ENCODE measurements around the gene PTRHD1.

GRCh38 chr2:24743924-24744323 lies 49.3 kb downstream of the PTRHD1 start:
- TF ChIP-seq, protein P1, sequence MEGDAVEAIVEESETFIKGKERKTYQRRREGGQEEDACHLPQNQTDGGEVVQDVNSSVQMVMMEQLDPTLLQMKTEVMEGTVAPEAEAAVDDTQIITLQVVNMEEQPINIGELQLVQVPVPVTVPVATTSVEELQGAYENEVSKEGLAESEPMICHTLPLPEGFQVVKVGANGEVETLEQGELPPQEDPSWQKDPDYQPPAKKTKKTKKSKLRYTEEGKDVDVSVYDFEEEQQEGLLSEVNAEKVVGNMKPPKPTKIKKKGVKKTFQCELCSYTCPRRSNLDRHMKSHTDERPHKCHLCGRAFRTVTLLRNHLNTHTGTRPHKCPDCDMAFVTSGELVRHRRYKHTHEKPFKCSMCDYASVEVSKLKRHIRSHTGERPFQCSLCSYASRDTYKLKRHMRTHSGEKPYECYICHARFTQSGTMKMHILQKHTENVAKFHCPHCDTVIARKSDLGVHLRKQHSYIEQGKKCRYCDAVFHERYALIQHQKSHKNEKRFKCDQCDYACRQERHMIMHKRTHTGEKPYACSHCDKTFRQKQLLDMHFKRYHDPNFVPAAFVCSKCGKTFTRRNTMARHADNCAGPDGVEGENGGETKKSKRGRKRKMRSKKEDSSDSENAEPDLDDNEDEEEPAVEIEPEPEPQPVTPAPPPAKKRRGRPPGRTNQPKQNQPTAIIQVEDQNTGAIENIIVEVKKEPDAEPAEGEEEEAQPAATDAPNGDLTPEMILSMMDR (IDR thresholded peaks at IDR 0.05), result no peak
- TF ChIP-seq POLR2AphosphoS5 (IDR thresholded peaks at IDR 0.05) (no peak), POLR2A (IDR thresholded peaks at IDR 0.05; ENCODE audit: low read depth) (no peak)

Data from esophagus muscularis mucosa (tissue), 3 donors.